ENCODE results near the gene ARHGEF3. TPM values are rescaled to one million over a fixed set of nuclear protein-coding genes. Genes with fewer than 3 reads are reported as not detected.

ARHGEF3 gene
- total RNA-seq, 1 donor from 2014 or later, result 59.2 TPM

- no peaks in the 10 kb centered on the region for H3K36me3 Mint-ChIP-seq (ENCODE audit: low read depth)
- no peak overlapping the region for H3K4me3 Mint-ChIP-seq
- H3K27ac Mint-ChIP-seq, result no peak overlapping the region
These were observed 14.3 kb upstream of the ARHGEF3 start for GRCh38 chr3:56816061-56816460.

GRCh38 chr3:56815589-56815988 lies 13.8 kb upstream of the ARHGEF3 start:
- intact Hi-C loops (cut with micrococcal nuclease), result no loop called here
- H3K9me3 Mint-ChIP-seq, result no peaks in the 10 kb centered on the region
- H3K4me3 Mint-ChIP-seq, result no peak overlapping the region
- H3K4me1 Mint-ChIP-seq (ENCODE audit: low read depth), result peaks cover 35% of the 10 kb centered on the region
- H3K27ac Mint-ChIP-seq, result no peak overlapping the region
- no peak for DNase-seq (ENCODE audit: low spot score)
- no peaks in the 10 kb centered on the region for H3K36me3 Mint-ChIP-seq (ENCODE audit: low read depth)
- no peaks in the 10 kb centered on the region for H3K27me3 Mint-ChIP-seq (ENCODE audit: insufficient read depth)

More at GRCh38 chr3:56816061-56816460, 14.3 kb upstream of the ARHGEF3 start:
- Mint-ChIP-seq H3K27me3 (ENCODE audit: insufficient read depth) (no peaks in the 10 kb centered on the region), H3K4me1 (ENCODE audit: low read depth) (peaks cover 35% of the 10 kb centered on the region), H3K9me3 (no peaks in the 10 kb centered on the region)
- no peak for DNase-seq (ENCODE audit: low spot score)
- intact Hi-C loops (cut with micrococcal nuclease), result no loop called here

GRCh38 chr3:56813653-56813960 lies 11.9 kb upstream of the ARHGEF3 start:
- no peaks in the 10 kb centered on the region for H3K27me3 Mint-ChIP-seq (ENCODE audit: insufficient read depth)
- no peaks in the 10 kb centered on the region for H3K36me3 Mint-ChIP-seq (ENCODE audit: low read depth)
- H3K4me1 Mint-ChIP-seq (ENCODE audit: low read depth), result peaks cover 31% of the 10 kb centered on the region
- intact Hi-C loops (cut with micrococcal nuclease), result no loop called here
- no peak overlapping the region for H3K27ac Mint-ChIP-seq
- H3K4me3 Mint-ChIP-seq, result no peak overlapping the region
- no peaks in the 10 kb centered on the region for H3K9me3 Mint-ChIP-seq
- DNase-seq (ENCODE audit: low spot score), result no peak

- H3K27ac Mint-ChIP-seq, result no peak overlapping the region
- H3K36me3 Mint-ChIP-seq (ENCODE audit: low read depth), result no peaks in the 10 kb centered on the region
- no peak overlapping the region for H3K4me3 Mint-ChIP-seq
- no peaks in the 10 kb centered on the region for H3K27me3 Mint-ChIP-seq (ENCODE audit: insufficient read depth)
- DNase-seq (ENCODE audit: low spot score), result no peak
- intact Hi-C loops (cut with micrococcal nuclease), result no loop called here
- peaks cover 27% of the 10 kb centered on the region for H3K4me1 Mint-ChIP-seq (ENCODE audit: low read depth)
- H3K9me3 Mint-ChIP-seq, result no peaks in the 10 kb centered on the region
These were observed 11.3 kb upstream of the ARHGEF3 start for GRCh38 chr3:56812754-56813652.

GRCh38 chr3:56811546-56812202 lies 9.9 kb upstream of the ARHGEF3 start:
- Mint-ChIP-seq H3K36me3 (ENCODE audit: low read depth) (peaks cover 2% of the 10 kb centered on the region), H3K4me3 (no peak overlapping the region), H3K9me3 (no peaks in the 10 kb centered on the region), H3K27me3 (ENCODE audit: insufficient read depth) (no peaks in the 10 kb centered on the region), H3K4me1 (ENCODE audit: low read depth) (peaks cover 33% of the 10 kb centered on the region), H3K27ac (no peak overlapping the region)
- DNase-seq (ENCODE audit: low spot score), result no peak
- intact Hi-C loops (cut with micrococcal nuclease), result no loop called here

- Mint-ChIP-seq H3K36me3 (ENCODE audit: low read depth) (peaks cover 2% of the 10 kb centered on the region), H3K27ac (no peak overlapping the region)
- intact Hi-C loops (cut with micrococcal nuclease), result no loop called here
These were observed 9.1 kb upstream of the ARHGEF3 start for GRCh38 chr3:56810577-56811545.

GRCh38 chr3:56806407-56806806 lies 4.7 kb upstream of the ARHGEF3 start:
- no peaks in the 10 kb centered on the region for H3K9me3 Mint-ChIP-seq
- peaks cover 2% of the 10 kb centered on the region for H3K36me3 Mint-ChIP-seq (ENCODE audit: low read depth)
- intact Hi-C loops (cut with micrococcal nuclease), result no loop called here
- no peaks in the 10 kb centered on the region for H3K27me3 Mint-ChIP-seq (ENCODE audit: insufficient read depth)
- H3K27ac Mint-ChIP-seq, result no peak overlapping the region
- DNase-seq (ENCODE audit: low spot score), result no peak
- H3K4me3 Mint-ChIP-seq, result no peak overlapping the region
- peaks cover 18% of the 10 kb centered on the region for H3K4me1 Mint-ChIP-seq (ENCODE audit: low read depth)

More at GRCh38 chr3:56810577-56811545, 9.1 kb upstream of the ARHGEF3 start:
- H3K4me1 Mint-ChIP-seq (ENCODE audit: low read depth), result peaks cover 30% of the 10 kb centered on the region
- no peaks in the 10 kb centered on the region for H3K9me3 Mint-ChIP-seq
- no peak for DNase-seq (ENCODE audit: low spot score)
- H3K4me3 Mint-ChIP-seq, result no peak overlapping the region
- no peaks in the 10 kb centered on the region for H3K27me3 Mint-ChIP-seq (ENCODE audit: insufficient read depth)

- Mint-ChIP-seq H3K36me3 (ENCODE audit: low read depth) (peaks cover 12% of the 10 kb centered on the region), H3K4me3 (peak overlapping the region; percentile 79), H3K27ac (peak overlapping the region; percentile 81), H3K9me3 (no peaks in the 10 kb centered on the region), H3K27me3 (ENCODE audit: insufficient read depth) (no peaks in the 10 kb centered on the region), H3K4me1 (ENCODE audit: low read depth) (peaks cover 49% of the 10 kb centered on the region)
- intact Hi-C loops (cut with micrococcal nuclease), result loop anchor here (1.0 to 5.0 kb wide), 3 partner anchors 187 to 795 kb away; partner anchors contain the start of genes ARF4 and CCDC66
- DNase-seq (ENCODE audit: low spot score), result no peak
These were observed 1.0 kb upstream of the ARHGEF3 start for GRCh38 chr3:56802790-56803189.

GRCh38 chr3:56802378-56802745 lies 613 bp upstream of the ARHGEF3 start:
- peak overlapping the region; percentile 81 for H3K27ac Mint-ChIP-seq
- H3K9me3 Mint-ChIP-seq, result no peaks in the 10 kb centered on the region
- no peak for DNase-seq (ENCODE audit: low spot score)
- peak overlapping the region; percentile 79 for H3K4me3 Mint-ChIP-seq
- intact Hi-C loops (cut with micrococcal nuclease), result loop anchor here (1.0 to 5.0 kb wide), 3 partner anchors 187 to 795 kb away; partner anchors contain the start of genes ARF4 and CCDC66
- peaks cover 12% of the 10 kb centered on the region for H3K36me3 Mint-ChIP-seq (ENCODE audit: low read depth)
- no peaks in the 10 kb centered on the region for H3K27me3 Mint-ChIP-seq (ENCODE audit: insufficient read depth)
- H3K4me1 Mint-ChIP-seq (ENCODE audit: low read depth), result peaks cover 50% of the 10 kb centered on the region

- intact Hi-C loops (cut with micrococcal nuclease), result loop anchor here (1.0 to 5.0 kb wide), 9 partner anchors 11 to 796 kb away; partner anchors contain the start of genes ARF4 and CCDC66
- Mint-ChIP-seq H3K27ac (peak overlapping the region; percentile 92), H3K36me3 (ENCODE audit: low read depth) (peaks cover 21% of the 10 kb centered on the region), H3K4me1 (ENCODE audit: low read depth) (peaks cover 59% of the 10 kb centered on the region), H3K4me3 (peak overlapping the region; percentile 95), H3K9me3 (no peaks in the 10 kb centered on the region), H3K27me3 (ENCODE audit: insufficient read depth) (no peaks in the 10 kb centered on the region)
- peak; percentile 19 for DNase-seq (ENCODE audit: low spot score)
These were observed 702 bp downstream of the ARHGEF3 start for GRCh38 chr3:56800832-56801661.

- Mint-ChIP-seq H3K4me3 (peak overlapping the region; percentile 95), H3K4me1 (ENCODE audit: low read depth) (peaks cover 67% of the 10 kb centered on the region), H3K9me3 (no peaks in the 10 kb centered on the region), H3K36me3 (ENCODE audit: low read depth) (peaks cover 26% of the 10 kb centered on the region), H3K27ac (peak overlapping the region; percentile 92), H3K27me3 (ENCODE audit: insufficient read depth) (no peaks in the 10 kb centered on the region)
- intact Hi-C loops (cut with micrococcal nuclease), result loop anchor here (1.0 to 5.0 kb wide), 9 partner anchors 10 to 797 kb away; partner anchors contain the start of genes ARF4 and CCDC66
- peak; percentile 71 for DNase-seq (ENCODE audit: low spot score)
These were observed 1.5 kb downstream of the ARHGEF3 start for GRCh38 chr3:56800130-56800831.
